Coronary artery (tissue), 2 donors: ENCODE data around the gene NWD2.

Source experiments
- DNase-seq: peaks from one replicate; pipeline ENCODE4 v3.0.0-alpha.2; 2017; ENCODE audit warnings: low spot score
- H3K27ac ChIP-seq, 2 donors: fragments of 200-600 bp; sonication (generic); one replicate each; pipeline ENCODE4 v1.5.1; 2016 to 2019
- H3K4me3 ChIP-seq: fragments of 200-600 bp; sonication (generic); 2 replicates; pipeline ENCODE4 v1.5.1; 2016; ENCODE audit warnings: mild to moderate bottlenecking, moderate library complexity
- CTCF ChIP-seq: fragments of 200-600 bp; sonication (generic); IDR thresholded peaks from one replicate; pipeline ENCODE4 v1.5.1; 2019; ENCODE audit warnings: antibody characterized with exemption

NWD2 gene

GRCh38 chr4:37438564-37439279, 194.2 kb downstream of the NWD2 start:
- H3K27ac ChIP-seq, result no peak overlapping the region
- no peak for TF ChIP-seq CTCF
- DNase-seq, result no peak
- no peak overlapping the region for H3K4me3 ChIP-seq

- H3K4me3 ChIP-seq, result no peak overlapping the region
- DNase-seq, result no peak
- no peak overlapping the region for H3K27ac ChIP-seq
- no peak for TF ChIP-seq CTCF
These were observed 195.4 kb downstream of the NWD2 start for GRCh38 chr4:37439809-37440474.

- no peak for DNase-seq
- Histone ChIP-seq H3K4me3 (no peak overlapping the region), H3K27ac (no peak overlapping the region)
- TF ChIP-seq CTCF, result no peak
These were observed 196.0 kb downstream of the NWD2 start for GRCh38 chr4:37440501-37440900.

GRCh38 chr4:37441231-37442061, 196.9 kb downstream of the NWD2 start:
- no peak overlapping the region for H3K4me3 ChIP-seq
- no peak for DNase-seq
- H3K27ac ChIP-seq, result no peak overlapping the region
- no peak for TF ChIP-seq CTCF

- H3K27ac ChIP-seq, result no peak overlapping the region
- no peak for TF ChIP-seq CTCF
These were observed 197.4 kb downstream of the NWD2 start for GRCh38 chr4:37442062-37442323.

GRCh38 chr4:37443137-37443536, 198.6 kb downstream of the NWD2 start:
- TF ChIP-seq CTCF, result no peak
- H3K27ac ChIP-seq, result no peak overlapping the region
- H3K4me3 ChIP-seq, result no peak overlapping the region
- DNase-seq, result no peak

More at GRCh38 chr4:37442062-37442323, 197.4 kb downstream of the NWD2 start:
- no peak overlapping the region for H3K4me3 ChIP-seq
- no peak for DNase-seq
